Neural progenitor cell (in vitro differentiated cells): ENCODE data around the gene SERPINB10. TPM values are rescaled to one million over a fixed set of nuclear protein-coding genes. Genes with fewer than 3 reads are reported as not detected.

Source experiments
- DNase-seq: peaks from one replicate; pipeline ENCODE4 v3.0.0-alpha.2; 2016; ENCODE audit warnings: low spot score
- H2AFZ ChIP-seq: fragments of 200-600 bp; sonication (generic); replicated peaks from 2 replicates; pipeline ENCODE4 v1.6.1; 2016; ENCODE audit warnings: antibody characterized with exemption
- H3F3A ChIP-seq: fragments of 200-600 bp; sonication (generic); 2 replicates; pipeline ENCODE4 v1.6.1; 2016; ENCODE audit warnings: antibody characterized with exemption, low read depth
- H3K27ac ChIP-seq: fragments of 200-600 bp; sonication (generic); 2 replicates; pipeline ENCODE4 v1.5.1; 2016; ENCODE audit warnings: mild to moderate bottlenecking
- H3K27me3 ChIP-seq: fragments of 200-600 bp; sonication (generic); 2 replicates; pipeline ENCODE4 v1.6.1; 2016; ENCODE audit warnings: mild to moderate bottlenecking, moderate library complexity
- H3K36me3 ChIP-seq: fragments of 200-600 bp; sonication (generic); 2 replicates; pipeline ENCODE4 v1.5.1; 2016
- H3K4me1 ChIP-seq: fragments of 200-600 bp; sonication (generic); 2 replicates; pipeline ENCODE4 v1.6.1; 2016; ENCODE audit warnings: mixed run types
- H3K4me2 ChIP-seq: fragments of 200-600 bp; sonication (generic); 2 replicates; pipeline ENCODE4 v1.6.1; 2016
- H3K4me3 ChIP-seq: fragments of 200-600 bp; sonication (generic); 2 replicates; pipeline ENCODE4 v1.5.1; 2016
- H3K79me2 ChIP-seq: fragments of 200-600 bp; sonication (generic); 2 replicates; pipeline ENCODE4 v1.6.1; 2016; ENCODE audit warnings: low read depth
- H3K9ac ChIP-seq: fragments of 200-600 bp; sonication (generic); 2 replicates; pipeline ENCODE4 v1.6.1; 2016
- H3K9me3 ChIP-seq: fragments of 200-600 bp; sonication (generic); 2 replicates; pipeline ENCODE4 v1.5.1; 2016; ENCODE audit warnings: low read depth
- H4K20me1 ChIP-seq: fragments of 200-600 bp; sonication (generic); 2 replicates; pipeline ENCODE4 v1.6.1; 2016; ENCODE audit warnings: low read depth
- H3K27ac Mint-ChIP-seq: 3 replicates; pipeline ENCODE4 v1.8.0; 2021; ENCODE audit warnings: mixed read lengths
- H3K27me3 Mint-ChIP-seq: 2 replicates; pipeline ENCODE4 v1.8.0; 2022; ENCODE audit warnings: low read depth, mild to moderate bottlenecking, inconsistent platforms, moderate library complexity, mixed read lengths; ENCODE audit not compliant: insufficient read depth
- H3K36me3 Mint-ChIP-seq: 3 replicates; pipeline ENCODE4 v1.8.0; 2021; ENCODE audit warnings: mixed read lengths
- H3K4me1 Mint-ChIP-seq: 3 replicates; pipeline ENCODE4 v1.8.0; 2021; ENCODE audit warnings: mixed read lengths
- H3K4me3 Mint-ChIP-seq: 3 replicates; pipeline ENCODE4 v1.8.0; 2021; ENCODE audit warnings: mild to moderate bottlenecking, moderate library complexity, mixed read lengths
- H3K9me3 Mint-ChIP-seq: 3 replicates; pipeline ENCODE4 v1.8.0; 2020; ENCODE audit warnings: mixed read lengths
- EZH2 ChIP-seq: fragments of 200-600 bp; sonication (generic); IDR thresholded peaks from 2 replicates; pipeline ENCODE4 v1.6.1; 2017; ENCODE audit warnings: antibody characterized with exemption, mild to moderate bottlenecking, moderate library complexity
- EZH2phosphoT487 ChIP-seq: fragments of 200-600 bp; sonication (generic); IDR thresholded peaks from 2 replicates; pipeline ENCODE4 v1.6.1; 2017; ENCODE audit warnings: antibody characterized with exemption
- total RNA-seq: library from RNA; depleted of rRNA; stranded (reverse); fragments of >200 nt; gene quantifications from 2 replicates; pipeline ENCODE4 v1.2.3, GENCODE V29; 2015; ENCODE audit warnings: low replicate concordance
- TF ChIP-seq, protein P1 (sequence below): fragments of 200-600 bp; sonication (generic); IDR thresholded peaks from 2 replicates; pipeline ENCODE4 v1.5.1; 2017; ENCODE audit warnings: antibody characterized with exemption, mild to moderate bottlenecking

The SERPINB10 gene
- total RNA-seq, 1 donor from 2014 or later: not detected

DNA sequence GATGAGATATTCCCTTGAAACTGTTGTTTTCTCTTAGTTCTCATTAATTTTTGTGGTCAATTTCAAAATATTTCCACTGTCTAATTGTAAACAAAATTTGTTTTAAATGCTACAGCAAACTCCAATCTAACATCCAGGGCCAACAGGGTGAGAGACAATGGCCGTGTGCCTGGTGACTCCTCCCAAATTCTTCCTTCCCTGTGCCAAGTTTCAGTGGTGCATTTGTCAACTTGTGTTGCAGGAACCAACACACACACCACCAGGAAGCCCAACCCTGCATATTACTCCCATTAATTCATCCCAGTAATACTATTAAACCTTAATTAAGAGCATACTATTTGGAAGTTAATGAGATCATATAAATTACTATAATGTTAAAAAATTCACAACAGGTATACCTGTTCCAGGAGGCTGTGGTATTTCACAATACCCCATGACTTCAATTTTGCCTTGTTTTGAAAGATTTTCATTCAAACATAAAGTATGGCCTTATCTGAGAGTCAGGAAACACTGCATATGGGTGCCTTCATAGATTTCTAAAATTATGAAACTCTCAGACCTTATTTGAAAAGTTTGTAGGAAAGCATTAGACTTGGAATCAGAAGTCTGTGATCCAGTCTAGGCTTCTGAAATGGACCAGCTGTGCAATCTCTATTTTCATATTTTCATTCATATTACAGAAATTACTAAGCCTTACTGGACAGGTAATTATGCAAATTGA, 19.1 kb upstream of the SERPINB10 start:
- no peak overlapping the region for H3K27ac Mint-ChIP-seq
- no peak overlapping the region for H3K4me3 Mint-ChIP-seq
- H3K9ac ChIP-seq: no peak overlapping the region
- no peaks in the 10 kb centered on the region for H3K4me1 ChIP-seq
- H3K4me1 Mint-ChIP-seq: no peaks in the 10 kb centered on the region
- no peak overlapping the region for H3K27ac ChIP-seq
- H3K79me2 ChIP-seq: no peaks in the 10 kb centered on the region
- no peaks in the 10 kb centered on the region for H3K9me3 Mint-ChIP-seq
- no peak for TF ChIP-seq EZH2
- no peak for TF ChIP-seq EZH2phosphoT487
- TF ChIP-seq, protein P1, sequence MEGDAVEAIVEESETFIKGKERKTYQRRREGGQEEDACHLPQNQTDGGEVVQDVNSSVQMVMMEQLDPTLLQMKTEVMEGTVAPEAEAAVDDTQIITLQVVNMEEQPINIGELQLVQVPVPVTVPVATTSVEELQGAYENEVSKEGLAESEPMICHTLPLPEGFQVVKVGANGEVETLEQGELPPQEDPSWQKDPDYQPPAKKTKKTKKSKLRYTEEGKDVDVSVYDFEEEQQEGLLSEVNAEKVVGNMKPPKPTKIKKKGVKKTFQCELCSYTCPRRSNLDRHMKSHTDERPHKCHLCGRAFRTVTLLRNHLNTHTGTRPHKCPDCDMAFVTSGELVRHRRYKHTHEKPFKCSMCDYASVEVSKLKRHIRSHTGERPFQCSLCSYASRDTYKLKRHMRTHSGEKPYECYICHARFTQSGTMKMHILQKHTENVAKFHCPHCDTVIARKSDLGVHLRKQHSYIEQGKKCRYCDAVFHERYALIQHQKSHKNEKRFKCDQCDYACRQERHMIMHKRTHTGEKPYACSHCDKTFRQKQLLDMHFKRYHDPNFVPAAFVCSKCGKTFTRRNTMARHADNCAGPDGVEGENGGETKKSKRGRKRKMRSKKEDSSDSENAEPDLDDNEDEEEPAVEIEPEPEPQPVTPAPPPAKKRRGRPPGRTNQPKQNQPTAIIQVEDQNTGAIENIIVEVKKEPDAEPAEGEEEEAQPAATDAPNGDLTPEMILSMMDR: no peak
- no peaks in the 10 kb centered on the region for H3K36me3 ChIP-seq
- no peaks in the 10 kb centered on the region for H4K20me1 ChIP-seq
- no peaks in the 10 kb centered on the region for H3F3A ChIP-seq
- no peaks in the 10 kb centered on the region for H3K27me3 ChIP-seq
- no peak overlapping the region for H3K4me2 ChIP-seq
- no peak overlapping the region for H3K4me3 ChIP-seq
- no peaks in the 10 kb centered on the region for H3K27me3 Mint-ChIP-seq
- H2AFZ ChIP-seq: no peak overlapping the region
- no peak for DNase-seq
- no peaks in the 10 kb centered on the region for H3K36me3 Mint-ChIP-seq
- no peaks in the 10 kb centered on the region for H3K9me3 ChIP-seq

DNA sequence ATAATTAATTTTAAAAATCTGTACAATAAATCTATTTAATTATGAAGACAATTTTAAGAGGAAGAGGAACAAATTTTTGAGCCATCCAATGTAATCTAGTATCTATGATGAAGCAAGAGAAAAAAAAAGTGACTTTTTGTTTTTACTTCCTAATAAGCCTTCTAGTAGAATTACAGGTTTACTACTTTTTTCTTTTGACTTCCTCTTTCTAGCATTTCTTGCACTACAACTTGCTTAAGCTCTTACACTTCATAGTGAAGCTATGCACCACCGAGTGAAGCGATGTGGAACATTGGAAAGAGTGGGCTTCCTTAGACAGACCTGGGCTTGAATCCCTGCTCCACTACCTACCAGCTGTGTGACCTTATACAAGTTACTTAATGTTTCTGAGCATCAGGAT, 18.1 kb upstream of the SERPINB10 start:
- no peaks in the 10 kb centered on the region for H3K36me3 Mint-ChIP-seq
- Histone ChIP-seq H3K27ac (no peak overlapping the region), H2AFZ (no peak overlapping the region), H3K9me3 (no peaks in the 10 kb centered on the region), H3K4me1 (no peaks in the 10 kb centered on the region), H3K9ac (no peak overlapping the region), H3K4me2 (no peak overlapping the region), H4K20me1 (no peaks in the 10 kb centered on the region), H3K4me3 (no peak overlapping the region), H3K36me3 (no peaks in the 10 kb centered on the region), H3K79me2 (no peaks in the 10 kb centered on the region), H3K27me3 (no peaks in the 10 kb centered on the region), H3F3A (no peaks in the 10 kb centered on the region)
- no peak for DNase-seq
- TF ChIP-seq EZH2 (no peak), EZH2phosphoT487 (no peak)
- TF ChIP-seq, protein P1: no peak
- no peaks in the 10 kb centered on the region for H3K9me3 Mint-ChIP-seq
- H3K27me3 Mint-ChIP-seq: no peaks in the 10 kb centered on the region
- no peak overlapping the region for H3K4me3 Mint-ChIP-seq
- no peaks in the 10 kb centered on the region for H3K4me1 Mint-ChIP-seq
- no peak overlapping the region for H3K27ac Mint-ChIP-seq

DNA sequence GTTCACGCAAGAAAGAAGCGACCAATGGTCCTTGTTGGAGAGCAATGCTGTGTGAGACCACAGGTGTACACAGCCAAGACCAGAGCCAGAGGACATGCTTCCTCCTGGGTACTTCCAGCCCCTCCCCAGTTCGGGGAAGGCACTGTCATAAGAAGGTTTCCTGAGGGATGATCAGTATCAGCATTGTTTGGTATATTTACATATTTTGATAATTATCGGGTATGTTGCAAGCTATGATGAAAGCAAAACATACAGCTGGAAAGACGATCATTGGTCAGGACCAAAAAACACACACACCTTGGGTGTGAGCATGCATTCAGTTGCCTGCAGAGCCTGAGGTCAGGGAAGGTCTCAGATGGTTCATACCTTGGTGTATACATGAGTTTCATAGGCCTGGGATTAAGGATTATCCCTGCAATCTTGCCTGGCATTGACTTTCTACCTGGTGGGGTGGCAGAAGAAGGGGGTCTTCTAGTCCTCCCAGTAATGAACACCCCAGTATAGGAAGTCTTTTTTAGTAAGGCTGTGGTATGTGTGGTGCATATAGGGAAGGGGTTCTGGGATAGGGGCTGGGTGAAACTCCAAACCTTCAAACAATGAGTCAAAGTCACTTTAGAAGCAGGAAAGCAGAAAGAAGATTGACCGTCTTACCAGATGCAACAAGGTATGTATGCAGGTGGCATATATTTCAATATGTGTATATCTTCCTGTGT, 17.4 kb upstream of the SERPINB10 start:
- Mint-ChIP-seq H3K27me3 (no peaks in the 10 kb centered on the region), H3K4me1 (no peaks in the 10 kb centered on the region), H3K36me3 (no peaks in the 10 kb centered on the region), H3K9me3 (no peaks in the 10 kb centered on the region), H3K27ac (no peak overlapping the region), H3K4me3 (no peak overlapping the region)
- Histone ChIP-seq H3F3A (no peaks in the 10 kb centered on the region), H2AFZ (no peak overlapping the region), H3K4me1 (no peaks in the 10 kb centered on the region), H3K27me3 (no peaks in the 10 kb centered on the region), H3K27ac (no peak overlapping the region), H3K9ac (no peak overlapping the region), H3K36me3 (no peaks in the 10 kb centered on the region), H3K4me2 (no peak overlapping the region), H4K20me1 (no peaks in the 10 kb centered on the region), H3K9me3 (no peaks in the 10 kb centered on the region), H3K79me2 (no peaks in the 10 kb centered on the region), H3K4me3 (no peak overlapping the region)
- TF ChIP-seq EZH2 (no peak), EZH2phosphoT487 (no peak)
- TF ChIP-seq, protein P1: no peak
- no peak for DNase-seq
